K562 (cell line): ENCODE results near the gene GADD45GIP1. TPM values are rescaled to one million over a fixed set of nuclear protein-coding genes. Genes with fewer than 3 reads are reported as not detected.

Source experiments
- BCOR ChIP-seq: fragments of 450-650 bp; IDR thresholded peaks from 2 replicates; pipeline ENCODE4 v1.6.1; 2016
- ESRRB ChIP-seq: fragments of 250-450 bp; sonication (Bioruptor Pico); IDR thresholded peaks from 2 replicates; pipeline ENCODE4 v1.5.0; 2020; ENCODE audit warnings: mild to moderate bottlenecking, moderate library complexity, borderline replicate concordance
- ETV5 ChIP-seq: sonication (generic); formaldehyde crosslinking; IDR thresholded peaks from 2 replicates; pipeline ENCODE4 v1.4.0; 2020; ENCODE audit warnings: low read depth, mild to moderate bottlenecking, missing genetic modification reagents
- HMGN3 ChIP-seq: IDR thresholded peaks from 2 replicates; pipeline ENCODE4 v1.6.1; 2011; ENCODE audit warnings: borderline replicate concordance, low read depth, mild to moderate bottlenecking, mixed read lengths, low read length; ENCODE audit not compliant: insufficient read length; ENCODE audit errors: extremely low read depth
- NCOA2 ChIP-seq, 2 experiments: fragments of 450-650 bp; IDR thresholded peaks; 2 replicates each; pipeline ENCODE4 v1.6.1; 2018; ENCODE audit warnings: mild to moderate bottlenecking in 2 of 2, moderate library complexity in 1 of 2; ENCODE audit not compliant: partially characterized antibody in 2 of 2
- NFRKB ChIP-seq: fragments of 450-650 bp; IDR thresholded peaks from 2 replicates; pipeline ENCODE4 v1.6.1; 2016; ENCODE audit warnings: low read depth
- PHB2 ChIP-seq: fragments of 450-650 bp; IDR thresholded peaks from 2 replicates; pipeline ENCODE4 v1.6.1; 2017; ENCODE audit warnings: low read depth
- POLR3G ChIP-seq: IDR thresholded peaks from 2 replicates; pipeline ENCODE4 v1.6.1; 2011; ENCODE audit not compliant: insufficient read length, insufficient replicate concordance; ENCODE audit errors: extremely low read depth
- RCOR1 ChIP-seq, 2 experiments: IDR thresholded peaks; 2 replicates each; pipeline ENCODE4 v1.6.1; 2012; ENCODE audit warnings: low read depth in 2 of 2, low read length in 2 of 2, borderline replicate concordance in 1 of 2, improper control_type of control experiment in 1 of 2
- SAFB ChIP-seq: fragments of 200-400 bp; formaldehyde crosslinking; IDR thresholded peaks from 2 replicates; pipeline ENCODE4 v1.6.1; 2017; ENCODE audit warnings: low read depth, low read length, borderline replicate concordance
- ZKSCAN1 ChIP-seq: fragments of 150-350 bp; IDR thresholded peaks from 2 replicates; pipeline ENCODE4 v1.6.1; 2016; ENCODE audit warnings: low read depth, low read length
- ZNF143 ChIP-seq: sonication (generic); formaldehyde crosslinking; IDR thresholded peaks from 2 replicates; pipeline ENCODE4 v1.9.0; 2022; ENCODE audit warnings: mild to moderate bottlenecking, missing genetic modification reagents
- ZNF165 ChIP-seq: fragments of 250-450 bp; sonication (Bioruptor Pico); IDR thresholded peaks from 2 replicates; pipeline ENCODE4 v1.4.0; 2020; ENCODE audit warnings: borderline replicate concordance
- ZNF57 ChIP-seq: fragments of 450-650 bp; formaldehyde crosslinking; IDR thresholded peaks from 2 replicates; pipeline ENCODE4 v1.4.0; 2020; ENCODE audit warnings: mild to moderate bottlenecking, moderate library complexity
- ZNF766 ChIP-seq: fragments of 200-800 bp; sonication (Bioruptor generic); conservative IDR thresholded peaks from 2 replicates; pipeline ENCODE4 v1.6.1; 2016; ENCODE audit warnings: missing genetic modification characterization, missing compliant biosample characterization
- ZNF830 ChIP-seq: fragments of 250-450 bp; sonication (Bioruptor Pico); IDR thresholded peaks from 2 replicates; pipeline ENCODE4 v1.5.0; 2021; ENCODE audit warnings: mild to moderate bottlenecking
- polyA plus RNA-seq, 8 experiments: library from polyadenylated mRNA; depleted of rRNA in 4 of 8; stranded (reverse) in 5 of 8; unstranded in 3 of 8; fragments of >200 nt; fragmentation: Nextera tagmentation in 2 of 8; fragmentation: Illumina TruSeq in 1 of 8; extraction: Ambion mirVana in 2 of 8; extraction: Trizol in 1 of 8; gene quantifications; 2 replicates each; pipeline versions ENCODE4 v1.2.1 to v1.2.3, GENCODE V29; 2011 to 2014; ENCODE audit warnings: inconsistent platforms in 1 of 8, missing spikeins in 1 of 8
- total RNA-seq, 7 experiments: library from RNA; depleted of rRNA in 6 of 7; stranded (reverse); fragments of >200 nt in 6 of 7; fragmentation: Illumina TruSeq in 2 of 7; extraction: Trizol in 2 of 7; gene quantifications; 2 replicates each; pipeline versions ENCODE4 v1.2.1 to v1.2.3, GENCODE V29; 2011 to 2021; ENCODE audit warnings: low replicate concordance in 1 of 7
- TF ChIP-seq, protein P1 (sequence below): sonication (generic); formaldehyde crosslinking; IDR thresholded peaks from 2 replicates; pipeline ENCODE4 v1.8.1; 2023; ENCODE audit warnings: mild to moderate bottlenecking, missing genetic modification reagents, moderate library complexity
- TF ChIP-seq, protein P2 (sequence below): fragments of 450-650 bp; IDR thresholded peaks from 2 replicates; pipeline ENCODE4 v1.6.1; 2018; ENCODE audit warnings: mild to moderate bottlenecking, low read depth; ENCODE audit not compliant: partially characterized antibody
- TF ChIP-seq, protein P3 (sequence below): fragments of 450-650 bp; formaldehyde crosslinking; IDR thresholded peaks from 2 replicates; pipeline ENCODE4 v1.4.0; 2022; ENCODE audit warnings: missing genetic modification characterization
- TF ChIP-seq, protein P4 (sequence below): fragments of 450-650 bp; IDR thresholded peaks from 2 replicates; pipeline ENCODE4 v1.6.1; 2017; ENCODE audit warnings: antibody characterized with exemption

Gene GADD45GIP1
- total and polyA plus RNA-seq, 9 of the 15 experiments (the other 6 are each of a cell fraction or from before 2014, with no cell fraction given) = 5.1 to 161 (median 29.2) TPM

DNA sequence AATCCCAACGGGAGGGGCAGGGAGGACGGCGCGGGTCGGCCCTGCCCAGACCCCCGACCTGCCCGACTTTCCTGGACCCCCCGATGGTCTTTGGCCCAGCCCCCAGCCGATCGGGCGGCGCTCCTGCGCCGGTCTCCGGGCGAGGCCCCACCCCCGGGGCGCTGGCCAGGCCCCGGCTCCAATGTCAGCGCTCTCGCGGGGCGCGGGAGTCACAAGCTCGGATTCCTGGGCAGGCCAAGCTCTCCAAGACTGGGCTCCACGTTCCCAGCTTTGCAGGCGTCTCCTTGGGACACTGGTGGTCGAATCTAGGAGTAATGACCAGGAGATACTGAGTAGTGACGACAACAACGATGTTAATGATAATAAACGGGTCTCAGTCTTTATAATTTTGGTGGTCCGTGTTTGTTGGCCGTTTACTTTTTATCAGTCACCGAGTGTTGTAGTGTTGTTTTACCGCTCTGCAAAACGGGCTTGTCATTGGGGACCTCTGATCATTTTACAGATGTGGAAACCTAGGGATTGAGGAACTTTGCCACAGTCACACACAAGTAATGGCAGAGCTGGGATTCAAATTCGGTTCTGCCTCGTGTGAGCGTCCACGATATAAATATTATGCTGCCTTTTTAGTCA lies 10.8 kb downstream of the GADD45GIP1 start (continued):
- TF ChIP-seq RCOR1 (IDR thresholded peaks at IDR 0.05; ENCODE audit: borderline replicate concordance in 1 of 2, low read depth in 2 of 2, low read length in 2 of 2) (no peak), ETV5 (CRISPR knock-in tag) (no peak), POLR3G (no peak), PHB2 (no peak), ESRRB (CRISPR knock-in tag) (no peak), SAFB (no peak), NFRKB (no peak; the same call in 1 of the 2 replicates), ZNF165 (CRISPR knock-in tag) (no peak), BCOR (peak; percentile 53; the same call in 1 of the 2 replicates), ZNF143 (CRISPR knock-in tag) (no peak), ZKSCAN1 (no peak), ZNF830 (no peak), NCOA2 (IDR thresholded peaks at IDR 0.05; ENCODE audit: partially characterized antibody in 2 of 2) (no peak), ZNF57 (CRISPR knock-in tag) (no peak), HMGN3 (no peak), ZNF766 (CRISPR knock-in tag) (peak; percentile 14; the same call in 1 of the 2 replicates)
- TF ChIP-seq, protein P1, sequence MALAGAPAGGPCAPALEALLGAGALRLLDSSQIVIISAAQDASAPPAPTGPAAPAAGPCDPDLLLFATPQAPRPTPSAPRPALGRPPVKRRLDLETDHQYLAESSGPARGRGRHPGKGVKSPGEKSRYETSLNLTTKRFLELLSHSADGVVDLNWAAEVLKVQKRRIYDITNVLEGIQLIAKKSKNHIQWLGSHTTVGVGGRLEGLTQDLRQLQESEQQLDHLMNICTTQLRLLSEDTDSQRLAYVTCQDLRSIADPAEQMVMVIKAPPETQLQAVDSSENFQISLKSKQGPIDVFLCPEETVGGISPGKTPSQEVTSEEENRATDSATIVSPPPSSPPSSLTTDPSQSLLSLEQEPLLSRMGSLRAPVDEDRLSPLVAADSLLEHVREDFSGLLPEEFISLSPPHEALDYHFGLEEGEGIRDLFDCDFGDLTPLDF (CRISPR knock-in tag) = no peak
- TF ChIP-seq, protein P2, sequence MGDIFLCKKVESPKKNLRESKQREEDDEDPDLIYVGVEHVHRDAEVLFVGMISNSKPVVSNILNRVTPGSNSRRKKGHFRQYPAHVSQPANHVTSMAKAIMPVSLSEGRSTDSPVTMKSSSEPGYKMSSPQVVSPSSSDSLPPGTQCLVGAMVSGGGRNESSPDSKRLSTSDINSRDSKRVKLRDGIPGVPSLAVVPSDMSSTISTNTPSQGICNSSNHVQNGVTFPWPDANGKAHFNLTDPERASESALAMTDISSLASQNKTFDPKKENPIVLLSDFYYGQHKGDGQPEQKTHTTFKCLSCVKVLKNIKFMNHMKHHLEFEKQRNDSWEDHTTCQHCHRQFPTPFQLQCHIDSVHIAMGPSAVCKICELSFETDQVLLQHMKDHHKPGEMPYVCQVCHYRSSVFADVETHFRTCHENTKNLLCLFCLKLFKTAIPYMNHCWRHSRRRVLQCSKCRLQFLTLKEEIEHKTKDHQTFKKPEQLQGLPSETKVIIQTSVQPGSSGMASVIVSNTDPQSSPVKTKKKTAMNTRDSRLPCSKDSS = no peak
- TF ChIP-seq, protein P3, sequence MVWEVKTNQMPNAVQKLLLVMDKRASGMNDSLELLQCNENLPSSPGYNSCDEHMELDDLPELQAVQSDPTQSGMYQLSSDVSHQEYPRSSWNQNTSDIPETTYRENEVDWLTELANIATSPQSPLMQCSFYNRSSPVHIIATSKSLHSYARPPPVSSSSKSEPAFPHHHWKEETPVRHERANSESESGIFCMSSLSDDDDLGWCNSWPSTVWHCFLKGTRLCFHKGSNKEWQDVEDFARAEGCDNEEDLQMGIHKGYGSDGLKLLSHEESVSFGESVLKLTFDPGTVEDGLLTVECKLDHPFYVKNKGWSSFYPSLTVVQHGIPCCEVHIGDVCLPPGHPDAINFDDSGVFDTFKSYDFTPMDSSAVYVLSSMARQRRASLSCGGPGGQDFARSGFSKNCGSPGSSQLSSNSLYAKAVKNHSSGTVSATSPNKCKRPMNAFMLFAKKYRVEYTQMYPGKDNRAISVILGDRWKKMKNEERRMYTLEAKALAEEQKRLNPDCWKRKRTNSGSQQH = no peak
- TF ChIP-seq, protein P4, sequence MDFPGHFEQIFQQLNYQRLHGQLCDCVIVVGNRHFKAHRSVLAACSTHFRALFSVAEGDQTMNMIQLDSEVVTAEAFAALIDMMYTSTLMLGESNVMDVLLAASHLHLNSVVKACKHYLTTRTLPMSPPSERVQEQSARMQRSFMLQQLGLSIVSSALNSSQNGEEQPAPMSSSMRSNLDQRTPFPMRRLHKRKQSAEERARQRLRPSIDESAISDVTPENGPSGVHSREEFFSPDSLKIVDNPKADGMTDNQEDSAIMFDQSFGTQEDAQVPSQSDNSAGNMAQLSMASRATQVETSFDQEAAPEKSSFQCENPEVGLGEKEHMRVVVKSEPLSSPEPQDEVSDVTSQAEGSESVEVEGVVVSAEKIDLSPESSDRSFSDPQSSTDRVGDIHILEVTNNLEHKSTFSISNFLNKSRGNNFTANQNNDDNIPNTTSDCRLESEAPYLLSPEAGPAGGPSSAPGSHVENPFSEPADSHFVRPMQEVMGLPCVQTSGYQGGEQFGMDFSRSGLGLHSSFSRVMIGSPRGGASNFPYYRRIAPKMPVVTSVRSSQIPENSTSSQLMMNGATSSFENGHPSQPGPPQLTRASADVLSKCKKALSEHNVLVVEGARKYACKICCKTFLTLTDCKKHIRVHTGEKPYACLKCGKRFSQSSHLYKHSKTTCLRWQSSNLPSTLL = no peak
